Right atrium auricular region (tissue), 2 donors: ENCODE data around the gene FJX1. TPM values are rescaled to one million over a fixed set of nuclear protein-coding genes. Genes with fewer than 3 reads are reported as not detected.

ENCODE experiments used
- DNase-seq: peaks from one replicate; pipeline ENCODE4 v3.0.0-alpha.2; 2019; ENCODE audit warnings: low spot score
- H3K27ac ChIP-seq, 2 donors: fragments of 200-600 bp; sonication (generic); 1 replicate in 1 of 2; 2 replicates in 1 of 2; pipeline ENCODE4 v1.5.1; 2016 to 2019
- H3K27me3 ChIP-seq, 2 donors: fragments of 200-600 bp; sonication (generic); one replicate each; pipeline versions ENCODE4 v1.5.1 to v1.6.0; 2017 to 2019
- H3K36me3 ChIP-seq: fragments of 200-600 bp; sonication (generic); one replicate; pipeline ENCODE4 v1.5.1; 2016
- H3K4me1 ChIP-seq, 2 donors: fragments of 200-600 bp; sonication (generic); one replicate each; pipeline versions ENCODE4 v1.5.1 to v1.6.0; 2017 to 2019
- H3K4me3 ChIP-seq, 2 donors: fragments of 200-600 bp; sonication (generic); 1 replicate in 1 of 2; 2 replicates in 1 of 2; pipeline ENCODE4 v1.5.1; 2017 to 2019; ENCODE audit warnings: mild to moderate bottlenecking in 1 of 2, moderate library complexity in 1 of 2
- H3K9me3 ChIP-seq, 2 donors: fragments of 200-600 bp; sonication (generic); one replicate each; pipeline ENCODE4 v1.5.1; 2019
- total RNA-seq, 2 donors: library from RNA; depleted of rRNA; stranded (reverse); fragments of >200 nt; gene quantifications; one replicate each; pipeline ENCODE4 v1.1.0, GENCODE V29; 2016
- TF ChIP-seq, protein P1 (sequence below), 2 donors: fragments of 200-600 bp; sonication (generic); IDR thresholded peaks; one replicate each; pipeline ENCODE4 v1.5.1; 2019; ENCODE audit warnings: antibody characterized with exemption in 2 of 2

Gene FJX1
- total RNA-seq, 2 donors from 2014 or later, result 1.9 to 3.9 TPM

DNA sequence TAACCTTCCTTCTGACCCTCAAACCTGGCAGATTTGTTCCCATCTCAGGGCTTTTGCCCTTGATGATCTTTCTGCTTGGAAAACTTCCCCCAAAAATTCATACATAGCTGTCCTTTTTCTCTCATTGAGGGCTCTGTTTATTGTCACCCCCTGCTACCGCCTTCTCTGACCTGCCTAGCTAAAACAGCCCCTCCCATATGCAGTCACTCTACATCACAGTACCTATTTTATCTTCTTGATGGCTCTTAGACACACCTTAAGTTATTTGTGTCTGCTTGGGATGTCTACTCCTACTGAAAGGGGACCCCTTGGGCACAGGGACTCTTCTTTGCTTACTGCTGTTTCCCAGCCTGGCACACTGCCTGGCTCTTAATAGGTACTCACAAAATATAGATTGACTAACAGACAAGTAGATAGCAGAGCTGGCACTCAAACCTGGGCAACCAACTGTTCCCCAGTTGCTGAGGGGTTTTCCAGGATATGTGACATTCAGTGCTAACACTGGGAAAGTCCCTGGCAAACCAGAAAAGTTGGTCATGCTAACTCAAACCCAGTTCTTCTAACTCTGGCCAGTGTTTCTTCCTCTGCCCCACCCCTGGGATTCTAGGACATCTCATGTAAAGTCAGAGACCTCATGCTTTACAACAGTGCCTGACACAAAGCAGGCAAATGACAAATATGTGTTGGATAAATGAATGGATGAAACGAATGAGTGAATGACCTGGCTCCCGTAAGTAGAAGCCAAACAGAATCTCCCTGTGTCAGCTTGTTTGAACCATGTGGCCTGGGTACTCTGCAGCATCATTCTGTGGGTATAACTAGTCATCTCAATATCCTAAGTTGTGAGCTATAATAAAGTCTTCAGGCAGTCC, 19.8 kb upstream of the FJX1 start:
- no peaks in the 10 kb centered on the region for H3K27me3 ChIP-seq
- DNase-seq, result no peak
- H3K9me3 ChIP-seq, result no peaks in the 10 kb centered on the region
- TF ChIP-seq, protein P1, sequence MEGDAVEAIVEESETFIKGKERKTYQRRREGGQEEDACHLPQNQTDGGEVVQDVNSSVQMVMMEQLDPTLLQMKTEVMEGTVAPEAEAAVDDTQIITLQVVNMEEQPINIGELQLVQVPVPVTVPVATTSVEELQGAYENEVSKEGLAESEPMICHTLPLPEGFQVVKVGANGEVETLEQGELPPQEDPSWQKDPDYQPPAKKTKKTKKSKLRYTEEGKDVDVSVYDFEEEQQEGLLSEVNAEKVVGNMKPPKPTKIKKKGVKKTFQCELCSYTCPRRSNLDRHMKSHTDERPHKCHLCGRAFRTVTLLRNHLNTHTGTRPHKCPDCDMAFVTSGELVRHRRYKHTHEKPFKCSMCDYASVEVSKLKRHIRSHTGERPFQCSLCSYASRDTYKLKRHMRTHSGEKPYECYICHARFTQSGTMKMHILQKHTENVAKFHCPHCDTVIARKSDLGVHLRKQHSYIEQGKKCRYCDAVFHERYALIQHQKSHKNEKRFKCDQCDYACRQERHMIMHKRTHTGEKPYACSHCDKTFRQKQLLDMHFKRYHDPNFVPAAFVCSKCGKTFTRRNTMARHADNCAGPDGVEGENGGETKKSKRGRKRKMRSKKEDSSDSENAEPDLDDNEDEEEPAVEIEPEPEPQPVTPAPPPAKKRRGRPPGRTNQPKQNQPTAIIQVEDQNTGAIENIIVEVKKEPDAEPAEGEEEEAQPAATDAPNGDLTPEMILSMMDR (IDR thresholded peaks at IDR 0.05), result no peak
- H3K27ac ChIP-seq, result no peak overlapping the region
- H3K4me3 ChIP-seq, result no peak overlapping the region
- no peaks in the 10 kb centered on the region for H3K4me1 ChIP-seq
- no peaks in the 10 kb centered on the region for H3K36me3 ChIP-seq

DNA sequence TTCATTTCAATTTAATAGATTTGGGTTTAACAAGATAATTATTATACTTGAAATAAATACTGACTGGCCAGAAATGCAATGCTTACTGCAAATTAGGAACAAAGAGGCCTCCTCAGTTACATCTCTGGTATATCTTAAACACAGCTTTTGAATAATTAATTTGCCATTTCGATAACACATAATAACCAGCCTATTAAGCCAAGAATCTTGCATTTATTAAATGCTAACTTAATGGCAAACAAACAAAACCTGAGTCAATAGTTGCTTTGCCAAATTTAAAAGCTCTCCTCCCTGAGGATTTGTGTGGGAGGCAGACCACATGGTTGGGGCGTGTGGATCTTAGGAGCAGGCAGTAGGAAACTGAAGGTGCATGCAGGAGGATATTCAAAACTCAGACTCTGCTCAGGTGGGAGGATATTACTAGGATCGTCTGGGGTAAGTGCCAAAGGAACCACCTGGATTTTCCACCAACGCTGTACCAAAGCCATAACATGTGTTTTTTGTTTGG, 17.9 kb upstream of the FJX1 start:
- Histone ChIP-seq H3K27me3 (no peaks in the 10 kb centered on the region), H3K4me1 (no peaks in the 10 kb centered on the region), H3K4me3 (no peak overlapping the region), H3K9me3 (no peaks in the 10 kb centered on the region), H3K36me3 (no peaks in the 10 kb centered on the region), H3K27ac (no peak overlapping the region)
- TF ChIP-seq, protein P1 (IDR thresholded peaks at IDR 0.05), result no peak
- DNase-seq, result no peak

DNA sequence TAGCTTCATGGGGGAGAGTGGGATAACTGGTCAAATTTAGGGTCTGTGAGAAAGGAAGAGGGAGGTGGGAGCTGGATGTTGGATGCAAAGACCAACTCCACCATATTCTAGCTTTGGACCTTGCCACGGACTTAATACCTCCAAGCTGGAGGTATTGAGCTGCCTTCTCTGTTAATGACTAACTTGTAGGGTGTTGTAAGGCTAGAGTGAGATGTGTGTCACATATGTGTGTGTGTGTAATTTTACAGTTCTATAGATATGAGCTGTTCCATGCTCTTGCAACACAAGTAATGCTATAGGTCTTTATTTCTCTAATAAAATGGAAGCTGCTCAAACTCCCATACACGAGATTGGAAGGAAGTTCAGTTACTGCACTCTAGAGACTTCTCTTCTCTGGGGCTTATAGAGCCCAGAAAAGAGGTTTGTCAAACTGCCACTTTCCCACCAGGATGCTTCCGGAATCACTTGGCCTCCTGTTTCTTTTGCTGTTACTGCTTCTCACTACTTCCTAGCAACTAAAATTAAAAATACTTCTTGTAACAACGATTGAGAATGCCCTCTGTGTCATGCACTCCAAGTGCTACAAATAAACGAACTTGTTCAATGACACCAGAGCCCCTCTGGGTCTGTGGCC, 16.0 kb upstream of the FJX1 start:
- Histone ChIP-seq H3K4me3 (no peak overlapping the region), H3K9me3 (no peaks in the 10 kb centered on the region), H3K27me3 (peaks cover 0 to 4% of the 10 kb centered on the region in 2 donors), H3K27ac (no peak overlapping the region), H3K4me1 (no peaks in the 10 kb centered on the region), H3K36me3 (no peaks in the 10 kb centered on the region)
- no peak for DNase-seq
- TF ChIP-seq, protein P1 (IDR thresholded peaks at IDR 0.05), result no peak

DNA sequence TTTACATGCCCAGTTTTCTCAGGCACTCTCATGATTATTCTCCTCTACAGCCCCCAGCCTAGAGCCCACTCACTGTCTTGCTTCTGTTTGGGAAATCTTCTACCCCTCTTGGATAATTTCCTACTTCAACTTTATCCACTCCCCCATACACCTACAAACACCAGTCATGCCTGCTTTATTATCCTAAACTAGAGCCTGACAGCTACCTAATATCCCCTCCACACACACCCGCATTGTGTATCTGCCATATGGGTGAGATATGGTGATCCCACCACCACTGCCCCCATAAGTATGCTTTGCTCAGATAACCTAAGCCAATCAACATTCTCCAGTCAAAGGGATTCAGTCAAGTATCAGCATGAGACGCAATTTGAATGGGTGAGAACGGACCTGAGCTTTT, 15.3 kb upstream of the FJX1 start:
- H3K27me3 ChIP-seq, result peaks cover 0 to 4% of the 10 kb centered on the region in 2 donors
- H3K27ac ChIP-seq, result no peak overlapping the region
- TF ChIP-seq, protein P1 (IDR thresholded peaks at IDR 0.05), result no peak
- no peaks in the 10 kb centered on the region for H3K4me1 ChIP-seq
- no peaks in the 10 kb centered on the region for H3K36me3 ChIP-seq
- H3K4me3 ChIP-seq, result no peak overlapping the region
- no peak for DNase-seq
- H3K9me3 ChIP-seq, result no peaks in the 10 kb centered on the region

DNA sequence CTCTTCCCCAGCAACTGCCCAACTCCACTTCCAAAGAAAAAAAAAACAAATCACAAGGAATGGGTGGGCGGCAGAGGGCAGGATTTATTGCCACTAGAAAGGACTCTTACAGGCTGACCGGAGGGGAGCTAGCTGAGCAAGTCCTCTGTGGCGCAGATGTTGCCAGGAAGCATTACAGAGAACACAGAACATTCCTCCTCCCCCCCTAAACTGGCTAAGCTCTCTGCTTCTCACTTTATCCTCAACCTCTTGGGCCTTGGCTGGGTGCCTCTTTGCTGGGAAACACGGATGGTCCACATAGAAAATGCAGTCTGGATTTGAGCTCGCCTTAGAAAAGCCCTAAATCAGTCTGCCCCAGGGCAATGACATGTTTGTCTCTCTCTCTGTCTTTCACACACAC, 12.6 kb upstream of the FJX1 start:
- H3K4me3 ChIP-seq, result no peak overlapping the region
- H3K36me3 ChIP-seq, result no peaks in the 10 kb centered on the region
- H3K4me1 ChIP-seq, result no peaks in the 10 kb centered on the region
- H3K27ac ChIP-seq, result no peak overlapping the region
- TF ChIP-seq, protein P1 (IDR thresholded peaks at IDR 0.05), result no peak
- H3K9me3 ChIP-seq, result no peaks in the 10 kb centered on the region
- peaks cover 0 to 9% of the 10 kb centered on the region in 2 donors for H3K27me3 ChIP-seq
- DNase-seq, result no peak
